ENCODE measurements around the gene MRPL14. TPM values are rescaled to one million over a fixed set of nuclear protein-coding genes. Genes with fewer than 3 reads are reported as not detected.

MRPL14 gene
- total RNA-seq, 2 donors from 2014 or later = 44.1 to 45.9 TPM

- TF ChIP-seq CTCF (IDR thresholded peaks at IDR 0.05) = no peak
- Histone ChIP-seq H3K4me3 (no peak overlapping the region), H3K9me3 (no peaks in the 10 kb centered on the region), H3K27me3 (no peaks in the 10 kb centered on the region), H3K36me3 (no peaks in the 10 kb centered on the region), H3K27ac (peak overlapping the region; percentile 87 to 88), H3K4me1 (peaks cover 0 to 64% of the 10 kb centered on the region in 2 donors)
- peak; percentile 95 for DNase-seq (ENCODE audit: low spot score)
Measured at GRCh38 chr6:44064089-44064947, 62.9 kb downstream of the MRPL14 start.

GRCh38 chr6:44063561-44064059 lies 63.6 kb downstream of the MRPL14 start:
- TF ChIP-seq CTCF (IDR thresholded peaks at IDR 0.05) = no peak
- H3K4me1 ChIP-seq = peaks cover 0 to 71% of the 10 kb centered on the region in 2 donors

More at GRCh38 chr6:44063561-44064059, 63.6 kb downstream of the MRPL14 start:
- H3K36me3 ChIP-seq = no peaks in the 10 kb centered on the region
- DNase-seq (ENCODE audit: low spot score) = no peak
- peak overlapping the region; percentile 87 to 88 for H3K27ac ChIP-seq
- no peaks in the 10 kb centered on the region for H3K27me3 ChIP-seq
- no peak overlapping the region for H3K4me3 ChIP-seq
- no peaks in the 10 kb centered on the region for H3K9me3 ChIP-seq

Other genes with a start within 250 kb of the MRPL14 start
- 10 to 100 TPM; 29.2 to 37.1 TPM for gene TMEM63B, start 102 bp upstream of the MRPL14 start, total RNA-seq
- under 1 TPM; 0.16 to 0.44 TPM for gene CAPN11, start 31.4 kb upstream of the MRPL14 start, total RNA-seq
- gene MYMX, start 89.5 kb upstream of the MRPL14 start, total RNA-seq = not detected
- 100 to 1,000 TPM; 105 to 256 TPM for gene SLC29A1, start 96.1 kb upstream of the MRPL14 start, total RNA-seq
- 100 to 1,000 TPM; 716 to 772 TPM for gene HSP90AB1, start 119.6 kb upstream of the MRPL14 start, total RNA-seq
- 10 to 100 TPM; 23.0 to 23.7 TPM for gene SLC35B2, start 130.1 kb upstream of the MRPL14 start, total RNA-seq
- gene NFKBIE, start 138.1 kb upstream of the MRPL14 start, total RNA-seq = 1 to 10 TPM; 3.8 to 8.7 TPM
- gene TMEM151B, start 143.0 kb upstream of the MRPL14 start, total RNA-seq = 1 to 10 TPM in 1 of 2 donors, under 1 TPM in 1; 0.11 to 2.6 TPM
- gene AARS2, start 185.9 kb upstream of the MRPL14 start, total RNA-seq = 1 to 10 TPM; 6.5 to 7.4 TPM
- gene SPATS1, start 215.2 kb upstream of the MRPL14 start, total RNA-seq = not detected